ENCODE measurements around the gene KCTD11.

The KCTD11 gene

GRCh38 chr17:7380321-7380720, 28.4 kb downstream of the KCTD11 start:
- no peak for DNase-seq

GRCh38 chr17:7380855-7381683, 29.1 kb downstream of the KCTD11 start, which contains the start of gene TNK1:
Gene TNK1, plus strand, starts transcription at chr17:7381089. Its CDS starts 1,838 bp downstream, at chr17:7382927.
- no peak for DNase-seq

- no peak for DNase-seq
Observed at GRCh38 chr17:7382901-7383300, 30.9 kb downstream of the KCTD11 start.

- DNase-seq: no peak
Observed at GRCh38 chr17:7383371-7383741, 31.4 kb downstream of the KCTD11 start.

- DNase-seq: peak; percentile 77
Observed at GRCh38 chr17:7383742-7384488, 32.0 kb downstream of the KCTD11 start.

- no peak for DNase-seq
Observed at GRCh38 chr17:7384489-7385081, 32.6 kb downstream of the KCTD11 start.

- DNase-seq: no peak
Observed at GRCh38 chr17:7388856-7389255, 36.9 kb downstream of the KCTD11 start.

- DNase-seq: no peak
Observed at GRCh38 chr17:7389924-7390910, 38.3 kb downstream of the KCTD11 start.

GRCh38 chr17:7391307-7391706, 39.3 kb downstream of the KCTD11 start:
- no peak for DNase-seq

- DNase-seq: no peak
Observed at GRCh38 chr17:7392696-7393612, 41.0 kb downstream of the KCTD11 start.

GRCh38 chr17:7393613-7394451, 41.9 kb downstream of the KCTD11 start:
- DNase-seq: peak; percentile 60

- DNase-seq: peak; percentile 85
Observed at GRCh38 chr17:7394452-7395191, 42.7 kb downstream of the KCTD11 start, which contains the start of gene PLSCR3. Gene PLSCR3, minus strand, starts transcription at chr17:7394525. Its CDS starts 415 bp downstream, at chr17:7394110.

- no peak for DNase-seq
Observed at GRCh38 chr17:7396147-7396546, 44.2 kb downstream of the KCTD11 start.

- no peak for DNase-seq
Observed at GRCh38 chr17:7398612-7399011, 46.6 kb downstream of the KCTD11 start.

- DNase-seq: no peak
Observed at GRCh38 chr17:7403043-7403726, 51.2 kb downstream of the KCTD11 start.

- no peak for DNase-seq
Observed at GRCh38 chr17:7403727-7403976, 51.7 kb downstream of the KCTD11 start.

GRCh38 chr17:7403977-7404736, 52.2 kb downstream of the KCTD11 start, which contains the start of gene TMEM256:
Gene TMEM256, minus strand, starts transcription at chr17:7404097. Its CDS starts 13 bp downstream, at chr17:7404084.
- DNase-seq: peak; percentile 93
